Panc1 (cell line): Measurements from ENCODE around the gene GALNT14. TPM values are rescaled to one million over a fixed set of nuclear protein-coding genes. Genes with fewer than 3 reads are reported as not detected.

ENCODE experiments used
- ATAC-seq: fragments of 200-7000 bp; cut with Tn5 transposase; 2 replicates; pipeline ENCODE4 v1.9.1; 2020; ENCODE audit warnings: mild to moderate bottlenecking, moderate library complexity
- BruUV-seq: library from RNA; stranded (reverse); fragments of 400-500 nt; replicated peaks from 2 replicates; lab custom pipeline; 2021; lab: Mats Ljungman, UMichigan
- CTCF ChIA-PET: fragments of 300-600 bp; sonication (Branson Sonifier 250); formaldehyde crosslinking; loops from one replicate; lab custom pipeline; 2022; ENCODE audit warnings: antibody characterized with exemption; lab: Charles Lee
- POLR2A ChIA-PET: fragments of 300-600 bp; sonication (Branson Sonifier 250); formaldehyde crosslinking; loops from one replicate; lab custom pipeline; 2022; ENCODE audit warnings: antibody characterized with exemption; lab: Charles Lee
- DNase-seq: peaks from one replicate; pipeline ENCODE4 v3.0.0-alpha.2; 2010; ENCODE audit warnings: low read depth, low spot score
- H3K27ac ChIP-seq: 2 replicates; pipeline ENCODE4 v1.5.1; 2011; ENCODE audit warnings: mild to moderate bottlenecking, low read length, inconsistent platforms
- H3K27me3 ChIP-seq: fragments of 200-500 bp; sonication (Bioruptor generic); 2 replicates; pipeline ENCODE4 v1.6.0; 2014; ENCODE audit warnings: low read length, inconsistent platforms; ENCODE audit not compliant: control insufficient read depth, insufficient read depth
- H3K36me3 ChIP-seq: fragments of 200-500 bp; sonication (Bioruptor generic); 2 replicates; pipeline ENCODE4 v1.5.1; 2014; ENCODE audit warnings: inconsistent platforms, mild to moderate bottlenecking, low read length, moderate library complexity; ENCODE audit not compliant: control insufficient read depth, insufficient read depth
- H3K4me1 ChIP-seq: 2 replicates; pipeline ENCODE4 v1.5.1; 2011; ENCODE audit warnings: inconsistent platforms, mild to moderate bottlenecking, low read length, moderate library complexity; ENCODE audit not compliant: control insufficient read depth, insufficient read depth
- H3K4me3 ChIP-seq, 2 experiments: 2 replicates each; pipeline ENCODE4 v1.5.1; 2011 to 2012; ENCODE audit warnings: low read depth in 2 of 2, low read length in 2 of 2, mild to moderate bottlenecking in 2 of 2, inconsistent platforms in 1 of 2, moderate library complexity in 1 of 2
- H3K9me3 ChIP-seq: fragments of 200-500 bp; sonication (Bioruptor generic); 2 replicates; pipeline ENCODE4 v1.5.1; 2014; ENCODE audit warnings: low read depth, mild to moderate bottlenecking, inconsistent platforms, low read length, moderate library complexity; ENCODE audit not compliant: control insufficient read depth, insufficient read depth
- POLR2AphosphoS5 ChIP-seq: IDR thresholded peaks from 2 replicates; pipeline ENCODE4 v1.6.1; 2012; ENCODE audit warnings: mild to moderate bottlenecking, low read depth, low read length, moderate library complexity
- SIN3A ChIP-seq: IDR thresholded peaks from 2 replicates; pipeline ENCODE4 v1.6.1; 2012; ENCODE audit warnings: low read depth, mild to moderate bottlenecking, low read length, moderate library complexity, borderline replicate concordance; ENCODE audit not compliant: insufficient read depth
- TCF7L2 ChIP-seq: IDR thresholded peaks from 2 replicates; pipeline ENCODE4 v1.6.1; 2011; ENCODE audit warnings: mild to moderate bottlenecking, low read depth, low read length, inconsistent platforms
- in situ Hi-C: cut with HindIII; loops from 2 replicates; pipeline ENCODE4 v1.10.0; 2016; ENCODE audit warnings: low sequenced_read_pairs, low pct_unique_long_range_greater_than_20kb
- intact Hi-C: fragments of 100-400 bp; cut with micrococcal nuclease; formaldehyde crosslinking; loops from one replicate; pipeline ENCODE4 v1.10.0; 2022; ENCODE audit not compliant: unreplicated experiment
- total RNA-seq: library from RNA; stranded (reverse); gene quantifications from one replicate; pipeline ENCODE4 v1.2.1, GENCODE V29; 2021; ENCODE audit not compliant: unreplicated experiment
- TF ChIP-seq, protein P1 (sequence below): fragments of 450-650 bp; IDR thresholded peaks from 2 replicates; pipeline ENCODE4 v1.5.1; 2017; ENCODE audit warnings: mild to moderate bottlenecking
- TF ChIP-seq, protein P2 (sequence below), 2 experiments: IDR thresholded peaks; 2 replicates each; pipeline ENCODE4 v1.6.1; 2011 to 2012; ENCODE audit warnings: low read depth in 2 of 2, control low read depth in 1 of 2, low read length in 1 of 2, mild to moderate bottlenecking in 1 of 2, moderate library complexity in 1 of 2; ENCODE audit not compliant: insufficient read depth in 1 of 2

The GALNT14 gene
- total RNA-seq, 1 experiment from 2014 or later: 0.67 TPM

DNA sequence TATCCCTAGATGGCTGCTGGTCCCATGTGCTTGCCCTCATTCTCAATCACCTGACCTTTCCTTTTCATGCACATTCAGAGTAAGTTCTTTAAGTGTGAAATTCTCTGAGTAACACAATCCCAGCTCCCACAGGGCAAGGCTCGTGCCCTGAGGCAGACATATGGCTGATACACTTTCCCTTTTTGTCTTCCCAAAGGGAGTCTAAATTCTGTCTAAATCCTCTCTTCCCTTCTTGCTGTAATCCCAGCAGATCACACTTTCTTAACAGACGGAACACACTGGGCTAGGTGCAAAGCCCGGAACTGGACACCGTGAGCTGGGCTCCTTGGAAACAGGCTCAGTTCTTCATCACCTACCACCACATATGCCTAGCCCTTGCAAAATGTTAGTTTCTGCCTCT, 147.6 kb downstream of the GALNT14 start:
- Histone ChIP-seq H3K27me3 (no peaks in the 10 kb centered on the region), H3K4me3 (no peak overlapping the region), H3K27ac (no peak overlapping the region), H3K4me1 (no peaks in the 10 kb centered on the region), H3K9me3 (no peaks in the 10 kb centered on the region), H3K36me3 (no peaks in the 10 kb centered on the region)
- in situ Hi-C loops (no loop called here), intact Hi-C loops (no loop called here)
- CTCF ChIA-PET: no interaction called here
- TF ChIP-seq, protein P1, sequence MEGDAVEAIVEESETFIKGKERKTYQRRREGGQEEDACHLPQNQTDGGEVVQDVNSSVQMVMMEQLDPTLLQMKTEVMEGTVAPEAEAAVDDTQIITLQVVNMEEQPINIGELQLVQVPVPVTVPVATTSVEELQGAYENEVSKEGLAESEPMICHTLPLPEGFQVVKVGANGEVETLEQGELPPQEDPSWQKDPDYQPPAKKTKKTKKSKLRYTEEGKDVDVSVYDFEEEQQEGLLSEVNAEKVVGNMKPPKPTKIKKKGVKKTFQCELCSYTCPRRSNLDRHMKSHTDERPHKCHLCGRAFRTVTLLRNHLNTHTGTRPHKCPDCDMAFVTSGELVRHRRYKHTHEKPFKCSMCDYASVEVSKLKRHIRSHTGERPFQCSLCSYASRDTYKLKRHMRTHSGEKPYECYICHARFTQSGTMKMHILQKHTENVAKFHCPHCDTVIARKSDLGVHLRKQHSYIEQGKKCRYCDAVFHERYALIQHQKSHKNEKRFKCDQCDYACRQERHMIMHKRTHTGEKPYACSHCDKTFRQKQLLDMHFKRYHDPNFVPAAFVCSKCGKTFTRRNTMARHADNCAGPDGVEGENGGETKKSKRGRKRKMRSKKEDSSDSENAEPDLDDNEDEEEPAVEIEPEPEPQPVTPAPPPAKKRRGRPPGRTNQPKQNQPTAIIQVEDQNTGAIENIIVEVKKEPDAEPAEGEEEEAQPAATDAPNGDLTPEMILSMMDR: no peak
- TF ChIP-seq, protein P2, sequence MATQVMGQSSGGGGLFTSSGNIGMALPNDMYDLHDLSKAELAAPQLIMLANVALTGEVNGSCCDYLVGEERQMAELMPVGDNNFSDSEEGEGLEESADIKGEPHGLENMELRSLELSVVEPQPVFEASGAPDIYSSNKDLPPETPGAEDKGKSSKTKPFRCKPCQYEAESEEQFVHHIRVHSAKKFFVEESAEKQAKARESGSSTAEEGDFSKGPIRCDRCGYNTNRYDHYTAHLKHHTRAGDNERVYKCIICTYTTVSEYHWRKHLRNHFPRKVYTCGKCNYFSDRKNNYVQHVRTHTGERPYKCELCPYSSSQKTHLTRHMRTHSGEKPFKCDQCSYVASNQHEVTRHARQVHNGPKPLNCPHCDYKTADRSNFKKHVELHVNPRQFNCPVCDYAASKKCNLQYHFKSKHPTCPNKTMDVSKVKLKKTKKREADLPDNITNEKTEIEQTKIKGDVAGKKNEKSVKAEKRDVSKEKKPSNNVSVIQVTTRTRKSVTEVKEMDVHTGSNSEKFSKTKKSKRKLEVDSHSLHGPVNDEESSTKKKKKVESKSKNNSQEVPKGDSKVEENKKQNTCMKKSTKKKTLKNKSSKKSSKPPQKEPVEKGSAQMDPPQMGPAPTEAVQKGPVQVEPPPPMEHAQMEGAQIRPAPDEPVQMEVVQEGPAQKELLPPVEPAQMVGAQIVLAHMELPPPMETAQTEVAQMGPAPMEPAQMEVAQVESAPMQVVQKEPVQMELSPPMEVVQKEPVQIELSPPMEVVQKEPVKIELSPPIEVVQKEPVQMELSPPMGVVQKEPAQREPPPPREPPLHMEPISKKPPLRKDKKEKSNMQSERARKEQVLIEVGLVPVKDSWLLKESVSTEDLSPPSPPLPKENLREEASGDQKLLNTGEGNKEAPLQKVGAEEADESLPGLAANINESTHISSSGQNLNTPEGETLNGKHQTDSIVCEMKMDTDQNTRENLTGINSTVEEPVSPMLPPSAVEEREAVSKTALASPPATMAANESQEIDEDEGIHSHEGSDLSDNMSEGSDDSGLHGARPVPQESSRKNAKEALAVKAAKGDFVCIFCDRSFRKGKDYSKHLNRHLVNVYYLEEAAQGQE (IDR thresholded peaks at IDR 0.05; ENCODE audit: insufficient read depth in 1 of 2, low read depth in 2 of 2, low read length in 1 of 2): no peak
- no peak for TF ChIP-seq TCF7L2
- TF ChIP-seq SIN3A: no peak
- TF ChIP-seq POLR2AphosphoS5: no peak
- BruUV-seq: no TSS peak
- POLR2A ChIA-PET: no interaction called here
- no peak for ATAC-seq
- DNase-seq: no peak

DNA sequence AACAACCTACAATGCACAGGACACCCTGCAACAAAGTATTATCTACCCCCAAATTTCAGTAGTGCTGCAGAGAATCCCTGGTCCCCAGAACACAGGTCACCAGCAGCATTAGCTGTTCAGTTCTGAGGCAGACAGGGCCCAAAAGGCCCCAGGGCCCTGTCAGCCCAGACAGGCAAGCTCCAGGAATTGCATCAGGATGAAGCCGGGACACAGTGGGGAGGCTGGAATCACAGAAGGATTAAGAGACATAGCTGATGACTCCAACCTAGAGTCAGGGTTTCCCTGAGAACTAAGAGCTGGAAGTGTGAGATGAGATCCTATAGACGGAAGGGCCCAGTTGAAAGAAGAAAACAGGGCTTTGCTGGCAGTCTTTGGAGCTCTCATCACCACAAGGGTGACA, 148.1 kb downstream of the GALNT14 start:
- Histone ChIP-seq H3K4me1 (no peaks in the 10 kb centered on the region), H3K4me3 (no peak overlapping the region), H3K36me3 (no peaks in the 10 kb centered on the region), H3K27me3 (no peaks in the 10 kb centered on the region), H3K9me3 (no peaks in the 10 kb centered on the region), H3K27ac (no peak overlapping the region)
- in situ Hi-C loops (no loop called here), intact Hi-C loops (no loop called here)
- no TSS peak for BruUV-seq
- ChIA-PET CTCF (no interaction called here), POLR2A (no interaction called here)
- TF ChIP-seq POLR2AphosphoS5 (no peak), TCF7L2 (no peak), SIN3A (no peak)
- TF ChIP-seq, protein P1: no peak
- TF ChIP-seq, protein P2 (IDR thresholded peaks at IDR 0.05; ENCODE audit: insufficient read depth in 1 of 2, low read depth in 2 of 2, low read length in 1 of 2): no peak
- DNase-seq (no peak), ATAC-seq (no peak)
